Measurements from ENCODE around the gene RECQL5.

DNA sequence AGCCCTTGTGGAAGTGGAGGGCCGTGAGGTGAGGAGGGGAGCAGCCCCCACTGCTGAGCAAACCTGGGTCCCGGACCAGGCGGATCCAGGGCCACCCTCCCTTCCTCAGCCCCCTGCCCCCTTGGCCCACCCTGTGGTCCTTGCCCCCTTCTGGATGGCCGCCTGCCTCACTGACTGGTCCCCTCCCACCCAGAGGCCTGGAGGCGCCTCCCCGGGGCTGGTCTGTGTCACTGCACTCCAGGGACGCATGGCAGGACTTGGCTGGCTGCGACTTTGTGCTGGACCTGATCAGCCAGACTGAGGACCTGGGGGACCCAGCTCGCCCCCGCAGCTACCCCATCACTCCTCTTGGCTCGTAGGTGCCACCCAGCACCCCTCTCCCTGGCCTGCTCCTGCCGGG lies 52.9 kb downstream of the RECQL5 start:
- TF ChIP-seq, protein P1, sequence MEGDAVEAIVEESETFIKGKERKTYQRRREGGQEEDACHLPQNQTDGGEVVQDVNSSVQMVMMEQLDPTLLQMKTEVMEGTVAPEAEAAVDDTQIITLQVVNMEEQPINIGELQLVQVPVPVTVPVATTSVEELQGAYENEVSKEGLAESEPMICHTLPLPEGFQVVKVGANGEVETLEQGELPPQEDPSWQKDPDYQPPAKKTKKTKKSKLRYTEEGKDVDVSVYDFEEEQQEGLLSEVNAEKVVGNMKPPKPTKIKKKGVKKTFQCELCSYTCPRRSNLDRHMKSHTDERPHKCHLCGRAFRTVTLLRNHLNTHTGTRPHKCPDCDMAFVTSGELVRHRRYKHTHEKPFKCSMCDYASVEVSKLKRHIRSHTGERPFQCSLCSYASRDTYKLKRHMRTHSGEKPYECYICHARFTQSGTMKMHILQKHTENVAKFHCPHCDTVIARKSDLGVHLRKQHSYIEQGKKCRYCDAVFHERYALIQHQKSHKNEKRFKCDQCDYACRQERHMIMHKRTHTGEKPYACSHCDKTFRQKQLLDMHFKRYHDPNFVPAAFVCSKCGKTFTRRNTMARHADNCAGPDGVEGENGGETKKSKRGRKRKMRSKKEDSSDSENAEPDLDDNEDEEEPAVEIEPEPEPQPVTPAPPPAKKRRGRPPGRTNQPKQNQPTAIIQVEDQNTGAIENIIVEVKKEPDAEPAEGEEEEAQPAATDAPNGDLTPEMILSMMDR (IDR thresholded peaks at IDR 0.05; ENCODE audit: borderline replicate concordance, extremely low read depth, low read length, poor library complexity, severe bottlenecking): peak; percentile 6
- no peak for TF ChIP-seq EZH2 (IDR thresholded peaks at IDR 0.05; ENCODE audit: borderline replicate concordance, low read depth, low read length, severe bottlenecking)
